T-helper 2 cell treated with Interferon-gamma antibody and Interleukin-4, amounts not matched to agents 5 μg/mL and 100 μg/mL, for 36 hours (primary cell): ENCODE data around the gene CAPN3.

Experiments
- DNase-seq: peaks from one replicate; pipeline ENCODE4 v3.0.0; 2021; ENCODE audit warnings: low spot score
- H3K27ac Mint-ChIP-seq: one replicate; pipeline ENCODE4 v1.8.0; 2021; ENCODE audit warnings: mild to moderate bottlenecking, mixed read lengths
- H3K27me3 Mint-ChIP-seq: one replicate; pipeline ENCODE4 v1.8.0; 2021; ENCODE audit warnings: low read depth, mixed read lengths
- H3K36me3 Mint-ChIP-seq: one replicate; pipeline ENCODE4 v1.8.0; 2021; ENCODE audit warnings: low read depth, mixed read lengths
- H3K4me1 Mint-ChIP-seq: one replicate; pipeline ENCODE4 v1.8.0; 2021; ENCODE audit warnings: low read depth, mixed read lengths
- H3K4me3 Mint-ChIP-seq: one replicate; pipeline ENCODE4 v1.8.0; 2022; ENCODE audit warnings: mild to moderate bottlenecking, moderate library complexity, mixed read lengths
- H3K9me3 Mint-ChIP-seq: one replicate; pipeline ENCODE4 v1.8.0; 2021; ENCODE audit warnings: mixed read lengths

Gene CAPN3

DNA sequence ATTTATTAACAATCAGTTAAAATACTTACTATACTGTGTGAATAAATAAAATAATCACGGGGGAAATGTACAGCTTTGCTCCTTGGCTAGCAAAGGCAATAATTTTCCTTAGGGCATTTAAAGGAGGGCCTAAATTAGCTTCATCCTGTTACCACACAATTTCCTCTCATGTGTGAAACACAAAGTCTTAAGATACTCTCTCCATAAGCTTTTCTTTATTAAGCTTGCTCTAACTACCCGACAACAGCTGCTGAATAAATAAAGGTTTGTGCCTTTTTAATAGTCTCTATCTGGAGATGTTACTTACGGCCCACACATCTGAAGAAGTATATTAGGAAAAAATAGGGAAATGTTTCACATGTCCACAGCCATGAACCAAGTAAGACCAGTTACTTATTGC lies 102.0 kb downstream of the CAPN3 start:
- H3K27ac Mint-ChIP-seq = no peak overlapping the region
- no peaks in the 10 kb centered on the region for H3K27me3 Mint-ChIP-seq
- no peak overlapping the region for H3K4me3 Mint-ChIP-seq
- H3K36me3 Mint-ChIP-seq = peaks cover 19% of the 10 kb centered on the region
- H3K4me1 Mint-ChIP-seq = peaks cover 5% of the 10 kb centered on the region
- no peaks in the 10 kb centered on the region for H3K9me3 Mint-ChIP-seq
- no peak for DNase-seq
